HG03565 (cell line): ENCODE results near the gene RPIA.
A peak's percentile ranks its signal among the peaks of the same experiment; 100 is the strongest.
"Not testable (repeated sequence)": the region's sequence is repeated elsewhere in the genome, so short reads cannot be mapped to it uniquely, and the experiment has no call there.

ENCODE experiments used
- ATAC-seq: cut with Tn5 transposase; IDR thresholded peaks from one replicate; pipeline ENCODE4 v1.9.1; 2021; ENCODE audit warnings: mild to moderate bottlenecking, moderate library complexity; ENCODE audit not compliant: unreplicated experiment

Gene RPIA

GRCh38 chr2:88729061-88729745 lies 37.7 kb downstream of the RPIA start:
- no peak for ATAC-seq

- ATAC-seq, result no peak
Measured at GRCh38 chr2:88733155-88733902, 41.9 kb downstream of the RPIA start.

GRCh38 chr2:88735133-88735532 lies 43.7 kb downstream of the RPIA start:
- no peak for ATAC-seq

DNA sequence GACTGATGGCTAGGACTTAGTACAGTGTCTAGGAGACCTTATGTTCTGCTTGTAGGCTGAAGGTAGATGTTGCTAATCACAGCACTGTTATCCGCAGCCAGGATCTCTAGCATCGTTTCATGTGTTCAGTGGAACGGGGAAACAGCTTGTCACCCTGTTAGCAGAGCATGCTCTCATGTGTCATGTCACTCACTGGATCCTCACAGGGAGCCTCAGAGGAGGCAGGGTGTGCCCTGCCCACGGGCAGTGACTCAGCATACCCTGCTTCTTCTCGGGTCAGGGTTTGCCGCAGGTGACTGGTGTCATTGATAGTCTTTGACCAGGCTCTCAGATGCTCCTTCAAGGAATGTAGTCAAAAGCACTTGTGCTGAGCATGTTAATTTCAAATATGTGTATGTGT lies 44.4 kb downstream of the RPIA start:
- no peak for ATAC-seq

DNA sequence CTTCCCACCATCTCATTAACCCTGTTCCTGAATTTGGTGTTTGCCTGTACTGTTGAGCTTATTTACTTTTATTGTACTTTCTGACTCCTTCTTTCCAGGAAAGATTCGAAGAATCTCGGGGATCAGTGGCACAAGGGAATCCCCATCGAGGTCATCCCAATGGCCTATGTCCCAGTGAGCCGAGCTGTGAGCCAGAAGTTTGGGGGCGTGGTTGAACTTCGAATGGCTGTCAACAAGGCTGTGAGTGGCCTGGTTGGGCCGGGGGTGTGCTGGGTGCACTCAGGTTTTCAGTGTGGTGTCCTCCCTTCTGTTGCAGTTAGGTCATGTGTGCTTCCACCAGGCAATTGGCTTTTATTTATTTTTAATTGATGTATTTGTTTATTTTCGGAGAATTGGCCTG lies 45.0 kb downstream of the RPIA start:
- ATAC-seq, result no peak

DNA sequence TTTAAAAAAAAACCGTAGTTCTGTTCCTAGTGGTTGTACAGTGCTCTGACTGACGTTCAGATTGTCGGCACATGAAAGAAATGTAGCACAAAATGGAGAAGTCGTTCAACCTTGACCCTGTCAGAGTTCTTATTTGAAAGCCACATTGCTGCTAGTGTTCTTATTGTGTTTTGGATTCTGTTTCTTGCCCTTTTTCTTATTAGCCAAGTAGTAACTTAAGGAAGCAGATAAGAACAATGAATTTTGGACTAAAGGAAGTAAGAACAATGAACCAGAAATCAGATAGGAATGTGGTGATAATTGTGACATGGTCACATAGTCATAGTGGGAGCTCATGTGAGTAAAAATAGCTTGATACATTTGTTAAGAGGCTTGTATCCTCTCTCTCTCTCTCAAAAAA lies 45.9 kb downstream of the RPIA start:
- peak; percentile 50 for ATAC-seq

DNA sequence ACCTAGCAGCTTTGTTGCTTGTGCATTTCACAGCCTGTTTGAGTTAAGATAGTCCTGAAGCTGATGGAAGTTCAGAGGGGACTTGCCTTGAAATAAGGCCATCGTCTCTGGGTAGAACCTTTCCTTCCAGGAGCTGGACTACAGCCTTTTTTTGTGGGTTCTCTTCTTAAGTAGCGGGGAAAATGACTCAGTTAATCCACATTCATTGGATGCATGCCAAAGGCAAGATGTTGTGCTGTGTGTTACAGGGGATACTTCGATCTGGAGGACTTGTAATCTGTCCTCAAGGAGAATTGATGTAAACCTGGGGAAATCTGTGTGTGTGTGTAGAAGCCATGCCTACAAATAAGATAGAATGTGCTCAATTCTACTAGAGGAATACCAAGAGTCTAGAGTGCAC lies 46.8 kb downstream of the RPIA start:
- no peak for ATAC-seq

GRCh38 chr2:88739985-88740600 lies 48.6 kb downstream of the RPIA start:
- peak; percentile 77 for ATAC-seq

DNA sequence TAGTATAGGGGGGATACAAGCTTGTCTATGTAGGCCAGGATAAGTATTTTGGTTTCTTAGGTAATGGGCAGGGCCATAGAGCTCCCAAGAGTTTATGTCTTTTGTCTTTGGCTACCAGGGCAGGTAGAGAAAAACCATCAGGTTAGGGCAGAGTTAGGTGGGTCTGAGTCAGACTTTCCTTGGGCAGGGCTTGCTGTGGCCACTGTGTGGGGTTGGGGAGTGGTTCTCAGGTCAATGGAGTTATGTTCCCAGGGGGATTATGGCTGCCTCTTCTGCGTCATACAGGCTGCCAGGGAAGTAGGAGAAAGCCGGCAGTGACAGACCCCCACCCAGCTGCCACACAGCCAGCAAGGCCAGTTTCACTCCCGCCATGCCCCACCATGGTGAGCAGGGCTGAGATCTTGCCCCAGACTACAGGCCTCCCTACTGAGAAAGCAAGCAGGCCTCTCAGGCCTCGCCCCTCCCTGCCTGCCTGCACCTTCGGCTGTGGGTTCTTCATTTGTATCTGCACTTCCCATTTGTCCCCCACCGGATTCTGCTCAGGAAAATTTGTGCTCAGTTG lies 55.5 kb downstream of the RPIA start:
- ATAC-seq, result no peak

- no peak for ATAC-seq
Measured at GRCh38 chr2:88747990-88748389, 56.5 kb downstream of the RPIA start.

GRCh38 chr2:88751768-88752167 lies 60.3 kb downstream of the RPIA start:
- no peak for ATAC-seq

DNA sequence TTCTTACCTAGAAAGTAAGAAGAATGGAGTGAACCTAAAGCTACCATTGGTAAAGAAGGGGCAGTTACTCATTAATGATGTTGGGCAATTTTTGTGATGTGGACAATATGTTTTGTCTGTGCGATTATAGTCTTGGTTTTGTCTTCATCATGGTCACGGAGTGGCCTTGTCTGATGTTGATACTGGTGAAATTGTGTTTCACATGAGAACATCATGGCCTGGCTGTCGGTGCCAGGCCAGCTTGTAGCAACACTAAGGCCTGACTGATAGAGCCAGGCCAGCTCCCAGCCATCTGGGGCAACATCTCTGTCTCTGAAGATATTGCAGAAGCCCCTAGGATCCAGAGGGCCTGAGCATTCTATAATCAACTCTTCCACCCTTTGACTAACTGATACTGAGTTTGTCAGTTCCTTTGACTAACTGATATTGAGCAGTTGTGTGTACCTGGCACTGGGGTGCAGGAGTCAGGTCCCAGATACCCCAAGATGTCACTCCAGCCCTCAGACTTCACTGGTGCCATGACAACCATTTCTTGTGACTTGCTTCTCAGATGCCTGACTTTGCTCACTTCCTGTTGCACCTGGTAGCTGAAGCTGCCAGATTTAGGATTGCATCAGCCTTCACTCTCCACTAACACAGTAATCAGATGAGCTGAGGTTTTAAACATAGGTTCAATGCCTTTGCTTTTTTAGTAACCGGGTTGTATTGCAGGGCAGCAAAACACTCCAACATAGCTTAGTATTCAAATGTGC lies 62.5 kb downstream of the RPIA start:
- peak; percentile 89 for ATAC-seq

GRCh38 chr2:88754585-88755320 lies 63.3 kb downstream of the RPIA start:
- peak; percentile 34 for ATAC-seq

DNA sequence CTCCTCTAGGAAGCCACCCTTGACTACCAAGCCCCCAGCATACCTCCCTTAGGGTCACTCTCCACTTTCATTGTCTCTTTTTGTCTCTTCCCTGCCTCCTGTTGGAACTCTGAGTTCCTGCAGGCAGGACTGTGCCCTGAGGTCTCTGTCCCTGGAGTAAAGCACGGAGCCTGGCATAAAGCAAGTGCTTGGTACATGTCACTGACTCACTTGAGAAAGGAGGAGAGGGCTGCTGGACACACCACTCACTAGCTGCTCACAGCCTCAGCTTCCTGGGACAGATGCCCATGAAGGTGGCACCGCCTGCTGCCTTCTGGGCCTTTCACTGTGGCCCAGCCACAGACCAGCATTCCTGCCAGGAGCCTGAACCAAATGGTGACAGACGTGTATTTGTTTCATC lies 64.4 kb downstream of the RPIA start:
- ATAC-seq, result no peak

GRCh38 chr2:88757025-88757424 lies 65.6 kb downstream of the RPIA start:
- no peak for ATAC-seq

- ATAC-seq, result not testable (repeated sequence)
Measured at GRCh38 chr2:88758702-88759101, 67.2 kb downstream of the RPIA start.

- ATAC-seq, result no peak
Measured at GRCh38 chr2:88760819-88761598, 69.5 kb downstream of the RPIA start.

- no peak for ATAC-seq
Measured at GRCh38 chr2:88764141-88764849, 72.8 kb downstream of the RPIA start.

GRCh38 chr2:88764850-88765153 lies 73.3 kb downstream of the RPIA start:
- no peak for ATAC-seq
